Suprapubic skin (tissue), 4 donors: ENCODE results near the gene LYG1.

Experiments used
- CTCF ChIP-seq, 2 donors: fragments of 200-600 bp in 1 of 2; fragments of 450-650 bp in 1 of 2; sonication (generic) in 1 of 2; IDR thresholded peaks; one replicate each; pipeline ENCODE4 v1.5.1; 2016 to 2019; ENCODE audit warnings: antibody characterized with exemption in 2 of 2, mild to moderate bottlenecking in 1 of 2, moderate library complexity in 1 of 2
- POLR2A ChIP-seq, 2 donors: fragments of 450-650 bp; IDR thresholded peaks; one replicate each; pipeline ENCODE4 v1.6.1; 2017; ENCODE audit warnings: antibody characterized with exemption in 2 of 2, mild to moderate bottlenecking in 2 of 2, moderate library complexity in 2 of 2
- POLR2AphosphoS5 ChIP-seq, 3 donors: sonication (generic); formaldehyde crosslinking; IDR thresholded peaks; one replicate each; pipeline ENCODE4 v1.6.1; 2017; ENCODE audit warnings: antibody characterized with exemption in 3 of 3

DNA sequence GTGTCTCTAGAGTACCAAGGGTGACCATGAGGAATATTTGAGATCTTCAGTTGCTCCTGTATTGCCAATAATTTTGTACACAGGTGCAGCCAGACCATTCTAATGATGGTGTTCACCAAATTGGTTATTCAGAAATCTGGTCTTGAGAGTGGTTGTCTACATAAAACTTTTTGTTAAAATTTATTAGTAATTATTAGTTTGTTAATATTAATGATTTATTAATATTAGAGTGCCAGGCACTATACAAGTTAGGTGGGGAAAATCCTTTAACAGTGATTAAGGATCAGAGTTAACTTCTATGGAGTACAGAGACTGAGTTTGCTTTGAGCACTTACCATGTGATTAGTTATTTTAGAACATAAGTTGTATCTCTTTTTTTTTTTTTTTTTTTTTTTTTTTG lies 45.2 kb upstream of the LYG1 start:
- TF ChIP-seq CTCF (IDR thresholded peaks at IDR 0.05) (no peak), POLR2AphosphoS5 (IDR thresholded peaks at IDR 0.05) (no peak), POLR2A (IDR thresholded peaks at IDR 0.05) (no peak)
